ENCODE measurements around the gene KDM7A. TPM values are rescaled to one million over a fixed set of nuclear protein-coding genes. Genes with fewer than 3 reads are reported as not detected.
A peak's percentile ranks its signal among the peaks of the same experiment; 100 is the strongest.

Gene KDM7A
- total and polyA plus RNA-seq, 9 of the 15 experiments (the other 6 are each of a cell fraction or from before 2014, with no cell fraction given): 0.90 to 8.4 (median 7.0) TPM

- TF ChIP-seq HMGXB4 (CRISPR knock-in tag; IDR thresholded peaks at IDR 0.05): peak; percentile 85; the same call in 1 of the 2 replicates
- TF ChIP-seq, protein P1, sequence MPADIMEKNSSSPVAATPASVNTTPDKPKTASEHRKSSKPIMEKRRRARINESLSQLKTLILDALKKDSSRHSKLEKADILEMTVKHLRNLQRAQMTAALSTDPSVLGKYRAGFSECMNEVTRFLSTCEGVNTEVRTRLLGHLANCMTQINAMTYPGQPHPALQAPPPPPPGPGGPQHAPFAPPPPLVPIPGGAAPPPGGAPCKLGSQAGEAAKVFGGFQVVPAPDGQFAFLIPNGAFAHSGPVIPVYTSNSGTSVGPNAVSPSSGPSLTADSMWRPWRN (IDR thresholded peaks at IDR 0.05; ENCODE audit: low read depth): no peak
- TF ChIP-seq, protein P2, sequence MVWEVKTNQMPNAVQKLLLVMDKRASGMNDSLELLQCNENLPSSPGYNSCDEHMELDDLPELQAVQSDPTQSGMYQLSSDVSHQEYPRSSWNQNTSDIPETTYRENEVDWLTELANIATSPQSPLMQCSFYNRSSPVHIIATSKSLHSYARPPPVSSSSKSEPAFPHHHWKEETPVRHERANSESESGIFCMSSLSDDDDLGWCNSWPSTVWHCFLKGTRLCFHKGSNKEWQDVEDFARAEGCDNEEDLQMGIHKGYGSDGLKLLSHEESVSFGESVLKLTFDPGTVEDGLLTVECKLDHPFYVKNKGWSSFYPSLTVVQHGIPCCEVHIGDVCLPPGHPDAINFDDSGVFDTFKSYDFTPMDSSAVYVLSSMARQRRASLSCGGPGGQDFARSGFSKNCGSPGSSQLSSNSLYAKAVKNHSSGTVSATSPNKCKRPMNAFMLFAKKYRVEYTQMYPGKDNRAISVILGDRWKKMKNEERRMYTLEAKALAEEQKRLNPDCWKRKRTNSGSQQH (CRISPR knock-in tag; IDR thresholded peaks at IDR 0.05): no peak
- TF ChIP-seq, protein P3, sequence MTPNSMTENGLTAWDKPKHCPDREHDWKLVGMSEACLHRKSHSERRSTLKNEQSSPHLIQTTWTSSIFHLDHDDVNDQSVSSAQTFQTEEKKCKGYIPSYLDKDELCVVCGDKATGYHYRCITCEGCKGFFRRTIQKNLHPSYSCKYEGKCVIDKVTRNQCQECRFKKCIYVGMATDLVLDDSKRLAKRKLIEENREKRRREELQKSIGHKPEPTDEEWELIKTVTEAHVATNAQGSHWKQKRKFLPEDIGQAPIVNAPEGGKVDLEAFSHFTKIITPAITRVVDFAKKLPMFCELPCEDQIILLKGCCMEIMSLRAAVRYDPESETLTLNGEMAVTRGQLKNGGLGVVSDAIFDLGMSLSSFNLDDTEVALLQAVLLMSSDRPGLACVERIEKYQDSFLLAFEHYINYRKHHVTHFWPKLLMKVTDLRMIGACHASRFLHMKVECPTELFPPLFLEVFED (CRISPR knock-in tag; conservative IDR thresholded peaks at IDR 0.05): no peak
- no peak for TF ChIP-seq ESRRB (CRISPR knock-in tag; IDR thresholded peaks at IDR 0.05; ENCODE audit: borderline replicate concordance)
- TF ChIP-seq BRD9 (IDR thresholded peaks at IDR 0.05; ENCODE audit: low read depth, partially characterized antibody): no peak
- TF ChIP-seq KAT8 (IDR thresholded peaks at IDR 0.05; ENCODE audit: low read depth): no peak
- no peak for TF ChIP-seq PREB (CRISPR knock-in tag; IDR thresholded peaks at IDR 0.05)
Observed at GRCh38 chr7:140062528-140063299, 114.1 kb downstream of the KDM7A start, which contains the start of gene PARP12 (continued).

Data from K562 (cell line).